Suprapubic skin (tissue), 4 donors: ENCODE measurements around the gene NOS1AP.

Experiments used
- CTCF ChIP-seq, 2 donors: fragments of 200-600 bp in 1 of 2; fragments of 450-650 bp in 1 of 2; sonication (generic) in 1 of 2; IDR thresholded peaks; one replicate each; pipeline ENCODE4 v1.5.1; 2016 to 2019; ENCODE audit warnings: antibody characterized with exemption in 2 of 2, mild to moderate bottlenecking in 1 of 2, moderate library complexity in 1 of 2
- EP300 ChIP-seq: sonication (generic); formaldehyde crosslinking; IDR thresholded peaks from one replicate; pipeline ENCODE4 v1.6.1; 2017; ENCODE audit warnings: antibody characterized with exemption
- POLR2A ChIP-seq, 2 donors: fragments of 450-650 bp; IDR thresholded peaks; one replicate each; pipeline ENCODE4 v1.6.1; 2017; ENCODE audit warnings: antibody characterized with exemption in 2 of 2, mild to moderate bottlenecking in 2 of 2, moderate library complexity in 2 of 2
- POLR2AphosphoS5 ChIP-seq, 3 donors: sonication (generic); formaldehyde crosslinking; IDR thresholded peaks; one replicate each; pipeline ENCODE4 v1.6.1; 2017; ENCODE audit warnings: antibody characterized with exemption in 3 of 3

- TF ChIP-seq CTCF (IDR thresholded peaks at IDR 0.05) (no peak), POLR2A (IDR thresholded peaks at IDR 0.05) (no peak), POLR2AphosphoS5 (IDR thresholded peaks at IDR 0.05) (no peak), EP300 (no peak)
Observed at GRCh38 chr1:162324396-162324795, 254.9 kb downstream of the NOS1AP start.
